Liver (tissue), 9 donors: Measurements from ENCODE around the gene TMPRSS5. TPM values are rescaled to one million over a fixed set of nuclear protein-coding genes. Genes with fewer than 3 reads are reported as not detected.

Experiments used
- DNase-seq: peaks from one replicate; pipeline ENCODE4 v3.0.0-alpha.2; 2017; ENCODE audit warnings: low spot score
- H3K27ac ChIP-seq, 2 donors: one replicate each; pipeline ENCODE4 v1.7.0; 2013; ENCODE audit warnings: inconsistent platforms in 2 of 2, low read length in 2 of 2, control low read depth in 1 of 2, low read depth in 1 of 2, mild to moderate bottlenecking in 1 of 2
- H3K27me3 ChIP-seq, 4 donors: one replicate each; pipeline versions ENCODE4 v1.6.1 to v1.7.0; 2013; ENCODE audit warnings: low read length in 3 of 4, inconsistent platforms in 1 of 4, mild to moderate bottlenecking in 1 of 4, moderate library complexity in 1 of 4; ENCODE audit not compliant: control insufficient read depth in 4 of 4, insufficient read depth in 4 of 4
- H3K36me3 ChIP-seq, 4 donors: one replicate each; pipeline versions ENCODE4 v1.6.1 to v1.7.0; 2013; ENCODE audit warnings: low read length in 3 of 4, mild to moderate bottlenecking in 3 of 4, low read depth in 1 of 4, moderate library complexity in 1 of 4; ENCODE audit not compliant: control insufficient read depth in 4 of 4, insufficient read depth in 3 of 4
- H3K4me1 ChIP-seq, 4 donors: one replicate each; pipeline versions ENCODE4 v1.6.1 to v1.7.0; 2013; ENCODE audit warnings: low read length in 3 of 4, mild to moderate bottlenecking in 3 of 4, moderate library complexity in 1 of 4; ENCODE audit not compliant: control insufficient read depth in 4 of 4, insufficient read depth in 4 of 4
- H3K4me3 ChIP-seq, 3 donors: one replicate each; pipeline versions ENCODE4 v1.6.1 to v1.7.0; 2013; ENCODE audit warnings: low read length in 3 of 3, control low read depth in 1 of 3, low read depth in 1 of 3, mild to moderate bottlenecking in 1 of 3
- H3K9ac ChIP-seq, 2 donors: one replicate each; pipeline ENCODE4 v1.7.0; 2013; ENCODE audit warnings: low read length in 2 of 2, mild to moderate bottlenecking in 2 of 2, moderate library complexity in 2 of 2, control low read depth in 1 of 2, low read depth in 1 of 2
- H3K9me3 ChIP-seq, 4 donors: one replicate each; pipeline versions ENCODE4 v1.6.1 to v1.7.0; 2013; ENCODE audit warnings: low read length in 3 of 4; ENCODE audit not compliant: control insufficient read depth in 4 of 4
- ATF3 ChIP-seq: IDR thresholded peaks from 2 replicates; pipeline ENCODE4 v1.6.1; 2016; ENCODE audit warnings: antibody characterized with exemption
- CTCF ChIP-seq: fragments of 150-350 bp; IDR thresholded peaks from 2 replicates; pipeline ENCODE4 v1.5.1; 2017; ENCODE audit warnings: improper control_type of control experiment, low read depth, low read length; ENCODE audit not compliant: missing input control
- FOXA1 ChIP-seq: IDR thresholded peaks from 2 replicates; pipeline ENCODE4 v1.6.1; 2016; ENCODE audit warnings: antibody characterized with exemption
- FOXA2 ChIP-seq: IDR thresholded peaks from 2 replicates; pipeline ENCODE4 v1.6.1; 2016; ENCODE audit warnings: antibody characterized with exemption
- GABPA ChIP-seq, 2 donors: IDR thresholded peaks in 1 of 2; conservative IDR thresholded peaks in 1 of 2; 2 replicates each; pipeline ENCODE4 v1.6.1; 2016; ENCODE audit warnings: antibody characterized with exemption in 2 of 2, mild to moderate bottlenecking in 1 of 2, moderate library complexity in 1 of 2
- HNF4A ChIP-seq, 2 donors: conservative IDR thresholded peaks; 2 replicates each; pipeline ENCODE4 v1.6.1; 2016; ENCODE audit warnings: antibody characterized with exemption in 2 of 2, mild to moderate bottlenecking in 2 of 2
- HNF4G ChIP-seq: IDR thresholded peaks from 2 replicates; pipeline ENCODE4 v1.6.1; 2016; ENCODE audit warnings: antibody characterized with exemption
- JUND ChIP-seq, 2 donors: IDR thresholded peaks; 2 replicates each; pipeline ENCODE4 v1.6.1; 2016; ENCODE audit warnings: antibody characterized with exemption in 2 of 2
- MAX ChIP-seq: IDR thresholded peaks from 2 replicates; pipeline ENCODE4 v1.6.1; 2016; ENCODE audit warnings: antibody characterized with exemption
- NR2F2 ChIP-seq: IDR thresholded peaks from 2 replicates; pipeline ENCODE4 v1.6.1; 2016; ENCODE audit warnings: antibody characterized with exemption
- RAD21 ChIP-seq, 2 donors: IDR thresholded peaks; 2 replicates each; pipeline ENCODE4 v1.6.1; 2016; ENCODE audit warnings: antibody characterized with exemption in 2 of 2, mild to moderate bottlenecking in 2 of 2
- REST ChIP-seq: IDR thresholded peaks from 2 replicates; pipeline ENCODE4 v1.6.1; 2016; ENCODE audit warnings: antibody characterized with exemption, mild to moderate bottlenecking
- RXRA ChIP-seq, 2 donors: IDR thresholded peaks; 2 replicates each; pipeline ENCODE4 v1.6.1; 2017 to 2018; ENCODE audit warnings: antibody characterized with exemption in 2 of 2, mild to moderate bottlenecking in 1 of 2
- SP1 ChIP-seq: IDR thresholded peaks from 2 replicates; pipeline ENCODE4 v1.6.1; 2018; ENCODE audit warnings: antibody characterized with exemption, mild to moderate bottlenecking
- TAF1 ChIP-seq: conservative IDR thresholded peaks from 2 replicates; pipeline ENCODE4 v1.6.1; 2016; ENCODE audit warnings: antibody characterized with exemption, mild to moderate bottlenecking
- ZBTB33 ChIP-seq: IDR thresholded peaks from 2 replicates; pipeline ENCODE4 v1.6.1; 2016; ENCODE audit warnings: antibody characterized with exemption
- WGBS: extraction: QIAGEN DNeasy Blood & Tissue Kit; methylation state at CpG from one replicate; pipeline ENCODE4 v1.1.7; 2013; 5-methylcytosine and 5-hydroxymethylcytosine counted together
- polyA plus RNA-seq, 2 donors: library from polyadenylated mRNA; stranded (reverse) in 1 of 2; unstranded in 1 of 2; fragments of 200-250 nt in 1 of 2; fragments of >200 nt in 1 of 2; fragmentation: Nextera tagmentation in 1 of 2; extraction: Ambion mirVana in 1 of 2; gene quantifications; one replicate each; pipeline versions ENCODE4 v1.2.1 to v1.2.3, GENCODE V29; 2013 to 2015
- total RNA-seq, 2 donors: library from RNA; depleted of rRNA; stranded (reverse); fragments of >200 nt; gene quantifications; one replicate each; pipeline ENCODE4 v1.2.3, GENCODE V29; 2014
- donor health status: healthy.
- donor health status: healthy.
- donor health status: healthy.
- donor health status: healthy.
- donor health status: healthy.

The TMPRSS5 gene
- total and polyA plus RNA-seq, 4 donors: 0.05 to 0.39 (median 0.17) TPM

- H3K4me3 ChIP-seq: no peak overlapping the region
- H3K36me3 ChIP-seq: no peaks in the 10 kb centered on the region
- TF ChIP-seq HNF4G: no peak
- no peak for TF ChIP-seq RAD21 (IDR thresholded peaks at IDR 0.05)
- no peak for TF ChIP-seq MAX
- no peak for TF ChIP-seq ATF3
- TF ChIP-seq FOXA2: no peak
- TF ChIP-seq JUND (IDR thresholded peaks at IDR 0.05): no peak
- no peak for TF ChIP-seq HNF4A (conservative IDR thresholded peaks at IDR 0.05)
- no peak overlapping the region for H3K27ac ChIP-seq
- no peaks in the 10 kb centered on the region for H3K9me3 ChIP-seq
- H3K9ac ChIP-seq: no peak overlapping the region
- WGBS: 74% methylated on average over 3 of the region's 3 CpGs
- H3K4me1 ChIP-seq: no peaks in the 10 kb centered on the region
- no peak for DNase-seq
- no peaks in the 10 kb centered on the region for H3K27me3 ChIP-seq
These were observed 61.5 kb downstream of the TMPRSS5 start for GRCh38 chr11:113644605-113645004.

GRCh38 chr11:113643701-113644100, 62.4 kb downstream of the TMPRSS5 start:
- no peaks in the 10 kb centered on the region for H3K27me3 ChIP-seq
- H3K27ac ChIP-seq: no peak overlapping the region
- no peak for TF ChIP-seq TAF1
- no peak for TF ChIP-seq HNF4A (conservative IDR thresholded peaks at IDR 0.05)
- no peak for TF ChIP-seq HNF4G
- no peak for TF ChIP-seq CTCF
- no peak for TF ChIP-seq NR2F2
- TF ChIP-seq JUND (IDR thresholded peaks at IDR 0.05): no peak
- no peak for TF ChIP-seq FOXA1
- no peak for TF ChIP-seq ATF3
- TF ChIP-seq REST: no peak
- TF ChIP-seq ZBTB33: no peak
- no peak for TF ChIP-seq SP1
- TF ChIP-seq RXRA (IDR thresholded peaks at IDR 0.05): no peak
- no peak for TF ChIP-seq GABPA (IDR thresholded peaks at IDR 0.05 in 1 of 2, conservative IDR thresholded peaks at IDR 0.05 in 1 of 2)
- no peak for DNase-seq
- H3K4me1 ChIP-seq: no peaks in the 10 kb centered on the region
- H3K36me3 ChIP-seq: no peaks in the 10 kb centered on the region
- 72% methylated on average over 5 of the region's 5 CpGs for WGBS
- no peak overlapping the region for H3K4me3 ChIP-seq
- H3K9me3 ChIP-seq: no peaks in the 10 kb centered on the region
- no peak overlapping the region for H3K9ac ChIP-seq
